H54 (cell line): ENCODE measurements around the gene SLC1A2.

ENCODE experiments used
- DNase-seq: peaks from one replicate; pipeline ENCODE4 v3.0.0; 2011; ENCODE audit warnings: low spot score, mixed read lengths; ENCODE audit not compliant: insufficient read length
- FAIRE-seq: peaks from 3 replicates; lab custom pipeline; 2011; peaks lifted over from hg19 to GRCh38; lab: Jason Lieb, UNC
- POLR2A ChIP-seq: IDR thresholded peaks from 2 replicates; pipeline ENCODE4 v1.6.1; 2011; ENCODE audit warnings: low read depth, mild to moderate bottlenecking, low read length

The SLC1A2 gene

DNA sequence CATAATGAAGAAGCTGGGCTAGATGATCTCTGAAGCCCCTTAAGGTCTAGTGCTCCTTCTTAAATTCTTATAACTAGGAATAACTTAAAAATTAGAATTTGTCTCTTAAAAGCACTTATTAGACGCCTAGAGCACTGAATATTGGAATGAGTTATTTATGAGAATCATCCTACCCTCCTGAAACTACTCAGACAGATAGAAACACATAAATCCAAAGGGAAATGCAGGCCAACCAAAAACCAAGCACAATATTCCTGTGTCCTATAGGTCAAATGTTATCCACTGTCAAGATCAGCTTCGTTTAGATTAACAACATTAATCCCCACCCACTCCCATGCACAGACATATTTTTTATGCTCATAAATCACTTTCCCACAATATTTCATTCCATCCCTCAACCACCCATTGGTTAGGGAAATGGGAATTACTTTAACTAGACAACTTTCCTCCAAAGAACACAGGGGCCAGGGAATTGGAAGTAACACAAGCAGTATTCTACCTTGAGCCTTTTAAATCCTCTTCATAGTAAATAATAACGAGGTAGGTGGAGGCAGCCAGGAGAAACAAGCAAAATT is 193.3 kb downstream of the SLC1A2 start:
- TF ChIP-seq POLR2A: no peak
- FAIRE-seq (no peak), DNase-seq (no peak)

- DNase-seq (no peak), FAIRE-seq (no peak)
- no peak for TF ChIP-seq POLR2A
These were observed 195.4 kb downstream of the SLC1A2 start for GRCh38 chr11:35223991-35224390.

GRCh38 chr11:35223371-35223796 is 196.0 kb downstream of the SLC1A2 start:
- DNase-seq (no peak), FAIRE-seq (no peak)
- TF ChIP-seq POLR2A: no peak

DNA sequence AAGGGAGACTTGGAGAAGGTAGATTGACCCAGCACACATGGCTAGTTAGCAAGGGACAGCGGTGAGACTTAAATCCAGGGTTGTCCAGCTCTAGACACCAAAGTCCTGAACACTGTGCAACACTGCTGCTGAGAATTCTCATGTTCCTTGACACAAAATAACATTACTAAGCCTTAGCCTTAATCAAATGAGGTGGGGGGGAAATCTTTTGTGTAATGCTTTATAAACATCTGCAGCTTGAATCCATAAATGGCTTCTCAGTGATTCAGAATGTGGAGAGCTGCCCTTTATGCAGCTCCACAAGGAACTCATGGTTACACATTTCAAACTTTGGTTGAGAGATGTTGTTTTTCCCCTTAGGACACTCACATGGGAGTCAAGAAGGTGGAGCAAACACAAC is 200.4 kb downstream of the SLC1A2 start:
- FAIRE-seq (no peak), DNase-seq (no peak)
- TF ChIP-seq POLR2A: no peak

DNA sequence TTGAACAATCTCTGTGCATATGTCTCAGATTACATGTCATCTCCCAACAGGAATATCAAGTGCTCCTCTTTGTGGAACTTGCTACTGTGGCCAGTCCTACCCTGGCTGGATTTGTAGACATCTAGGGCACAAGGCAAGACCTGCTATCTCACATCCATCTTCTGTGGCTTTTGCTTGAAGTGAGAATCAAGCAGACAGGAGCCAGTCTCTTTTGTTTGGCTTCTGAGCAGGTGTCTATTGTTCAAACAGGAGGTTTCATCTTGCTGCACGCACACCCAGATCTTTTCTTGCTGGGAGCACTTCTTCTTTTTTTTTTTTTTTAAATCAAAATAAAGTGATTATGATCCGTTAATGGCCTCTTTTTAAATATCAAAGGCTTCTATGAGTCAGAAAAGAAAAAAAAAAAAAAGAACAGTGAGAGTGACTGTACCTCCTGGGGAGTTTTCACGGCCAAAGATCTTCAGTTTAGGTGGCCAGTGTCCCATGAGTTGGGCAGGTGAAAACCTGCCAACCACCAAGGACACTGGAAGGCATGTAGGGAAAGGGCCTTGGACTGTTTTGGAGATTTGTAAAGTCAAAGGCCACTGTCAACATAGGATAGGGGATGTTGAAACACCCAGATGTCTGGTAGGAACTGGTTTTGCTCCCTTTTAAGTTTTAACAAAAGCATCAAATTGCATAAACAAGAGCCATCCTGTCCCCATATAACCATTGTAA is 202.2 kb downstream of the SLC1A2 start:
- no peak for FAIRE-seq
- DNase-seq: no peak
- TF ChIP-seq POLR2A: no peak

- DNase-seq (no peak), FAIRE-seq (no peak)
- TF ChIP-seq POLR2A: no peak
These were observed 203.4 kb downstream of the SLC1A2 start for GRCh38 chr11:35215945-35216344.

- peak; percentile 93 for FAIRE-seq
These were observed 204.6 kb downstream of the SLC1A2 start for GRCh38 chr11:35214792-35215193.

GRCh38 chr11:35214226-35214770 is 205.1 kb downstream of the SLC1A2 start:
- no peak for TF ChIP-seq POLR2A
- DNase-seq (no peak), FAIRE-seq (no peak)

More at GRCh38 chr11:35214792-35215193, 204.6 kb downstream of the SLC1A2 start:
- TF ChIP-seq POLR2A: no peak
- DNase-seq: peak; percentile 22

DNA sequence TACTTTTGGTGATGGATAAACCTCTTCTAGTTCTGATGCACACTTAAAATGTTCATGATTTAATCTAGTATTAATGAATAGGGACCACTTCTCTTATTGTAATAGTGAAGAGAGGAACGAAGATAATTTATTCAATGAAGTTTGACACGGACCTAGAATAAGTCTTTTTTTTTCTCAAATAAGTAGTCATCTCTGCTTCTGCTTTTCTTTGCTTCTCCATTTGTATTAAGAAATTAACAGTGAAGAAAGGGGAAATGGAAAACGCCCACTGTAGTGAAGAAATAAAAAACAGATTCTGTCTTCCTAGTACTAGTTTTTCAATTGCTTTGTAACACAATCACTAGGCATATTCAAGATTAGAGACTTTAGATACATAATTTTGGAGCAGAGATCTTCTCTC is 207.4 kb downstream of the SLC1A2 start:
- no peak for TF ChIP-seq POLR2A
- no peak for DNase-seq
- no peak for FAIRE-seq

DNA sequence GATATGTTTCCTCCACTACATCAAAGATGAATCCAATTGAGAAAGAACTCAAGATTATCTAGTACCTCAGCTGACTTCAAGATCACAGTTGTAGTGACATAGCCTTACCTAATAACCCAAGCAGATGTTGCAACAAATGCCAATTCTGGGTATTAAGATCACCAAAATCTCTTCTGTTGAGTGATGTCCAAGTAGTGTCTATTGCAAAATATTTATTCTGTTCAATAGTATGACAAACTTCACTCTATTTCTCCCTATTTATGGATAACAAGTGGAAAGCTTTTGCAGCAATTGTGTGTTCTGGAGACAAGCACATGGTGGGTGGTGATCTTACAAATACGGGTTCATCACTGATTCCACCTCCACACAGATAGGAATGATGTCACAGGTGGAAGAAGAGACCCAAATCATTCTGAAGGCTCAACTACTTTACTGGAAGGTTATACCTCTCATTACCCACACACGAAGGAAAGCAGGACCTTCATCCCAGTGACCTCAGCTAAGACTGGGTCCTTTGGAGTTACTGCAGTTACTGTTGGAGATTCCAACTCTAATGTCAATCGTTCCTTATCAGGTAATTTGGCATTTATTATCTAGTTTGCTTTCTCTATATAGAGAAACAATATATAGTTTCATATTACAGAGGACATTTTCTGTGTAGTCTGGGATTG is 208.3 kb downstream of the SLC1A2 start:
- no peak for FAIRE-seq

DNA sequence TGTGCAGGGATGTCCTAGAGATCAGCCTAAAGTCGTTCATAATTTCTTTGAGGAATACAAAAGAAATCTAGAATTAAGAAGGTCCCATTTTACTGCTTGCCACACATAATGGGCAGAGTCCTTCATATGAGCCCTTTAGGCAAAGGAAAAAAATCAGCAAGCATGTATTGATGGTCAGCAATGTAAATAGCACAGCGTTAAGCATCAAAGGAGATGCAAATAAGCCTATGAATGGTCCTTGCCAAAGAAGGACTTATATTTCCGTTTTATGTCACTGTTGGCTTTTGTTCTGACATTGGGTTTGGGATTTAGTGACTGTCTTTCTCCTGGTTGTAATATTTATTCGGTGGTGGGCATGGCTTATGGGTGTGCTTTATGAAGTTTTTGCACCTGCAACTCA is 210.6 kb downstream of the SLC1A2 start:
- DNase-seq (no peak), FAIRE-seq (no peak)
- no peak for TF ChIP-seq POLR2A

More for the DNA sequence above, 208.3 kb downstream of the SLC1A2 start:
- no peak for TF ChIP-seq POLR2A
- no peak for DNase-seq

DNA sequence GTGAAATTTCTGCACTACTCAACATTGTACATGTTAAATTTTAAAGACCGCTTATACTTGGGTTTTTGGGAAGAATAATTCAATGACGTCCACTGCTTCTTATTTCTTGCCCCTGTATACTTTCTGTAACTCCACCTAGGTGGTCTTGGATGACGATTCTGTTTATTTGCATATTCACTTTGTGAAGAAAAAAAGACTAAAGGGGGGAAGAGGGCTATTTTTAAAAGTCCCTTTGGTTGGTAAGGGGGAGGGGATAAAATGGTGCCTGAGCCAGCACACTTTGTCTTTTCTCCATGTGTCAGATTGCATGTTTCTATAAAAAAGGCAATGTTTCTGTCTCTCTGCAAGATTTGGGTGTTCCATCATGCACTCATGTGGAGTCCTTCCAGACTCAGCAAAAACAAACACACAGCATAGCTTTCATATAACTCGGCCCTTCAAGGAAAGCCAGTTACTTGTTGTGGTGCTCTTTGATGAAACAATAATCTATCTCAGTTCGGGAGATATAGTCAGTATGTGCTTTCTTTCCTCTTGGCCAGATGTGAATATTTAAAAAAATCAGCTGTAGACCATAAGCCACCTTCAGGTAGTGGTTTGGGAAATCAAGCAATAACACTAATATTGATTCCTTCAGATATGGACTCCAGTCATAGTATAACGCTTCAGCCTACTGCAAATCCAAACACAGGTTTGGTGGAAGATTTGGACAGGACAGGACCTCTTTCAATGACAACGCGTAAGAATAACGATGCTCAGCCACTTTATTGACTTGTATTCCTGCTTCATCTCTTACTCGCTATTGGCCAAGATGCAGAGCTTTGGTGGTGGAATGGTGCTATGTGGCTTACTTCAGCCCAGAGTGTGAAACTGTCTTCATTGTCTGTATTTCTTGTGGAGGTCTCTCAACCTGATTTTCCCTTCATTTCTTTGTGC is 211.6 kb downstream of the SLC1A2 start:
- no peak for FAIRE-seq

DNA sequence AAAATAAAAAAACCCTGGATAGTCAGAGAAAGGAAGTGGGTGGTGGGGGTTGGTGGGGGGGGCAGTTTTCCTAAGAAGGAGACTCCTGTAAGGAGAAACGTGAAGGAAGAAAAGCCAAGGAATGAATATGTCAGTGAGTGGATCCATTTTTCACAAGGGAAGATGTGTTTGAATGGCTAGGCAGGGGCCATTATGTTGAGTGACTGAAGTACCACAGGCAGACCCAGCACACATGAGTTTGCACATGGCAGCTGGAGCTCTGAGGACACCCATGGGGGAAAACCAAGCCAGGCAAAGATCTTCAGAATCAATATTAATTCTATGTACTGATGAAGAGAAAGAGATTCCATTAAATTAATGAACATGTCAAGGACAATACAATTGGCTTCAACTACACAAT is 212.7 kb downstream of the SLC1A2 start:
- no peak for FAIRE-seq
- TF ChIP-seq POLR2A: no peak
- no peak for DNase-seq

More for the DNA sequence above, 211.6 kb downstream of the SLC1A2 start:
- DNase-seq: no peak
- no peak for TF ChIP-seq POLR2A
